Adipose tissue (tissue), 3 donors: ENCODE results near the gene MYO19. TPM values are rescaled to one million over a fixed set of nuclear protein-coding genes. Genes with fewer than 3 reads are reported as not detected.

ENCODE experiments used
- polyA plus RNA-seq, 3 donors: library from polyadenylated mRNA; stranded (reverse); fragments of 200-250 nt; gene quantifications; one replicate each; pipeline ENCODE4 v1.2.3, GENCODE V29; 2013
- donor health status: healthy with polysubstance abuse.
- donor health status: Bipolar disorder and iron deficiency.
- donor health status: healthy.

MYO19 gene
- polyA plus RNA-seq, 3 donors: 16.5 to 18.6 (median 18.5) TPM

Other genes with a start within 250 kb of the MYO19 start
- 1 to 10 TPM in 1 of 3 donors, not detected in 2; 6.2 TPM for gene TBC1D3G, start 211.0 kb downstream of the MYO19 start, polyA plus RNA-seq
- gene TBC1D3H, start 146.4 kb downstream of the MYO19 start, polyA plus RNA-seq: not detected
- gene ZNHIT3, start 48.2 kb downstream of the MYO19 start, polyA plus RNA-seq: 10 to 100 TPM; 33.6 to 40.8 (median 38.6) TPM
- 1 to 10 TPM; 2.5 to 7.6 (median 3.7) TPM for gene PIGW, start 119 bp upstream of the MYO19 start, polyA plus RNA-seq
- gene GGNBP2, start 10.1 kb upstream of the MYO19 start, polyA plus RNA-seq: 10 to 100 TPM; 34.8 to 57.7 (median 41.9) TPM
- gene DHRS11, start 57.0 kb upstream of the MYO19 start, polyA plus RNA-seq: 10 to 100 TPM; 11.1 to 22.8 (median 11.8) TPM
- gene MRM1, start 66.7 kb upstream of the MYO19 start, polyA plus RNA-seq: 1 to 10 TPM; 3.3 to 6.0 (median 5.4) TPM